ENCODE data around the gene KANK2.

Gene KANK2

GRCh38 chr19:11225815-11226214, 28.5 kb upstream of the KANK2 start:
- no peak for DNase-seq (ENCODE audit: low spot score)

GRCh38 chr19:11225172-11225571, 27.8 kb upstream of the KANK2 start:
- DNase-seq (ENCODE audit: low spot score), result no peak

DNA sequence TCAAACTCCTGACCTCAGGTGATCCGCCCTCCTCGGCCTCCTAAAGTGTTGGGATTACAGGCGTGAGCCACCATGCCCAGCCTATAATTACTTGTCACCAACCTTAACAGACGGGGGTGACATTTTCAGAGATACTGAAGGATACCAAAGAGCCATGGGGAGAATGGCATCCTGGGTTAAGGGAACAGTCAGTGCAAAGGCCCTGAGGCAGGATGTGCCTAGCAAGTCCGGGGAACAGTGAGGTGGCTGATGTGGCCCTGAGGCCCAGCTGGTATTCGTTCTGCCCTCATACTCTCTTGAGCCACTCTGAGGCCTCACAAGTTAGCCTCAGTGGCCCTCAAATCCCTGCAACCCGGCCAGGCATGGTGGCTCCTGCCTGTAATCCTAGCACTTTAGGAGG, 27.1 kb upstream of the KANK2 start:
- DNase-seq (ENCODE audit: low spot score), result no peak

DNA sequence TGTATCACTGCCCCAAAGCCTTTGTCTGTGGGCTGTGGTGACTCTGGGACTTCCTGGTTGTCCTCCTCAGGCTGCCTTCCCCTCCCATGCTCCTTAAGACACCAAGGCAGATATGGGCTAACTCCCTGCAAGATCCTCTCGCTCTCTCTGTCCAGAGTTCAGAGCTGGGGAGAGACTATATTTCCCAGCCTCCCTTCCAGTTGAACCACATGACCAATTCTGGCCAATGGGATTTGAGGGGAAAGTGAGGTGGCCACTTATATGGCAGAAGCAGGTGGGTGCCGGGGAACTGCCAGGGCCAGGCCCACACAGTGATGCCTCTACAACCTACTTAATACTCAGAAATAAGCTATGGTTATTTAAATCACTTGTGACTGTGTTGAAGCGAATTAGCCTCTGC, 25.9 kb upstream of the KANK2 start:
- DNase-seq (ENCODE audit: low spot score), result no peak

DNA sequence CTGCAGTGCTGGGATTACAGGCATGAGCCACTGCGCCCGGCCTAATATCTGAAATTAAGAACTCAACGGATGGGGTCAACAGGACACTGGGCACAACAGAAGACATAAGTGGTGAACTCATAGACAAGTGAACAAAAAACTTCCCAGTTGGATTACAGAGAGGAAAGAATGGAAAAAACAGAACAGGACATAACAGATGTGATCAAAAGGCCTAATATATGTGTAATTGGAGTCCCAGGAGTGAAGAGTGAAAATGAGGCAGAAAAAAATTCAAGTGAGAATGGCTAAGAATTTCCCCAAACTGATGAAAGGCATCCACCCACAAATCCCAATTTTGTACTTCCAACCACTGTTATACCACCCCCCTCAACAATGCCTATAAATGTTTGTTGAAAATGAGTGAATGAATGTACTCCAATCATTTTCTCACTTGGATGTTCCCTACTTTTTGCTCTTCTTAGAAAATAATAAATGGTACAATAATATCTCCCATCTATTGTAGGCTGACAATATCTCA, 23.8 kb upstream of the KANK2 start:
- no peak for DNase-seq (ENCODE audit: low spot score)

GRCh38 chr19:11214387-11214786, 17.0 kb upstream of the KANK2 start:
- no peak for DNase-seq (ENCODE audit: low spot score)

- no peak for DNase-seq (ENCODE audit: low spot score)
Observed at GRCh38 chr19:11210656-11210928, 13.2 kb upstream of the KANK2 start.

DNA sequence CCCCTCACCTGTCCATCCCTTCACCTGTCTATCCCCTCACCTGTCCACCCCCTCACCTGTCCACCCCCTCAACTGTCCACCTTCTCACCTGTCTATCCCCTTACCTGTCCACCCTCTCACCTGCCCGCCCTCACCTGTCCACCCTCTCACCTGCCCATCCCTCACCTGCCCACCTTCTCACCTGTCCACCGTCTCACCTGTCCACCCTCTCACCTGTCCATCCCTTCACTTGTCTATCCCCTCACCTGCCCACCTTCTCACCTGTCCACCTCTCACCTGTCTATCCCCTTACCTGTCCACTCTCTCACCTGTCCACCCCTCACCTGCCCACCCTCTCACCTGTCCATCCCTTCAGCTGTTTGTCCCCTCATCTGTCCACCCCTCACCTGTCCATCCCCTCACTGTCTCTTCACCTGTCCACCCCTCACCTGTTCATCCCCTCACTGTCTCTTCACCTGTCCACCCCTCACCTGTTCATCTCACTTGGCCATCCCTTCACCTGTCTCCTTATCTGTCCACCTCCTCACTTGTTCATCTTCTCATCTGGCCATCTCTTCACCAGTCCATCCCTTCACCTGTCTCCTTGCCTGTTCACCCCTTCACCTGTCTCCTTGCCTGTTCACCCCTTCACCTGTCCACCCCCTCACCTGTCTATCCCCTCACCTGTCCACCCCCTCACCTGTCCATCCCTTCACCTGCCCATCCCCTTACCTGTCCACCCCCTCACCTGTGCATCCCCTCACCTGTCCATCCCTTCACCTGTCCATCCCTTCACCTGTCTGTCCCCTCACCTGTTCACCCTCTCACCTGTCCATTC, 12.7 kb upstream of the KANK2 start:
- DNase-seq (ENCODE audit: low spot score), result no peak

DNA sequence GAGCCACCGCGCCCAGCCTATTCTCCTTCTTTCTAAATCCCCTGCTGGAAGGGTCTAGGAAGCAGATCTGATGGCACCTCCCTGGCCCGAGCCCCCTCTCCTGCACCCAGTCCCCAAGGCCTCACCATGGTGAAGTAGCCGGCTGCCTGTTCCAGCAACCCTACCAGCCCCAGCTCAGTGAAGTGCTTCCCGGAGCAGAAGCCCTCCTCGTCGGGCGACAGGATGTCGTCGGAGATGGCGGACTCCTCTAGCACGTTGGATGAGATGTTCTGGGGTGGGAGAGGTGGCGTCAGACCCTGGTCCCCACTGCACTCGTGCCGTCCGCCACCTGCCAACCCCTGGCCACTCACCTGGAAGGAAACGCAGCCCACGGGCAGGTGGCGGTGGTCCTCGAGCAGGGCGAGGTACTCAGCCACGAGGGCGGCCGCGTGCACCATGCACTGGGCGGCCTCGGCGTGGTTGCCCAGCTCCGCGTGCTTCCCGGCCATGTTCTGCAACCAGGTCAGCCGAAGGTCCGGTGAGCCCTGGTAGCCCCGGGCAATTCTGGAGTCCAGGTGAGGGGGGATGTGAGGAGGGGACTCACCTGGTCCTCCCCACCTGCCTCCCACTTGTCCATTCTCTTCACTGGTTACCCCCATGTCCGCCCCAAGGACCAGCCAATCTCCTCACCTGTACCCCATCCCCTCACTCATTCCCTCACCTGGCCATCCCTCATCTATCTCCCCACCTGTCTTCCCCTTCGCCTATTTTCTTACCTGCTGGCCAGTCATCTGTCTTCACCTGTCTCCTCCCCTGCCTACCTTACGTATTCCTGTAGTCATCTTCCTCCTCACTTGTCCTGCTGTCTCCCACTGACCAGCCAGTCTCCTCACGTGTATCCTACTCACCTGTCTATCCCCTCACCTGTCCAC, 11.5 kb upstream of the KANK2 start:
- no peak for DNase-seq (ENCODE audit: low spot score)

DNA sequence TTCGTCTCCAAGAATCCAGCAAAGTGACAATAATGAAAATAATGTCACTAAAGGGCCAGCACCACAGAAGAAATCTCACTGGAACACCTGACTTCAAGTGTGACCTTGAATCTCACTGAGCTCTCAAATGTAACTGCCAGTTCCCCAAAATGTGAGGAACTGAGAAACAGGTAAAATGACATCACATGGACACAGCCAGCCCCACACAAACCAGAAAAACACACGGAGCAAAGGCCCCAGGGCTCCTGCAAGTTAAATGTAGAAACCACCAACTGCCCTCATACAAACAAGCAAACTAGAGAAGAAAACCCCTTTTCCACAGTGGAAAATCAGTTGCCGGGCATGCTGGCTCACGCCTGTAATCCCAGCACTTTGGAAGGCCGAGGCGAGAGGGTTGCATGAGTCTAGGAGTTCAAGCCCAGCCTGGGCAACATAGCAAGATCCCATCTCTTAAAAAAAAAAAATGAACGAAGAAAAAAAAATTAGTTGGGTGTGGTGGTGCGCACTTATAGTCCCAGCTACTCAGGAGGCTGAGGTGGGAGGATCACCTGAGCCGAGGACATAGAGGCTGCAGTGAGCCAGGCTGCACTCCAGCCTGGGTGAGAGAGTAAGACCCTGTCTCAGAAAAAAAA, 8.7 kb upstream of the KANK2 start:
- DNase-seq (ENCODE audit: low spot score), result no peak

DNA sequence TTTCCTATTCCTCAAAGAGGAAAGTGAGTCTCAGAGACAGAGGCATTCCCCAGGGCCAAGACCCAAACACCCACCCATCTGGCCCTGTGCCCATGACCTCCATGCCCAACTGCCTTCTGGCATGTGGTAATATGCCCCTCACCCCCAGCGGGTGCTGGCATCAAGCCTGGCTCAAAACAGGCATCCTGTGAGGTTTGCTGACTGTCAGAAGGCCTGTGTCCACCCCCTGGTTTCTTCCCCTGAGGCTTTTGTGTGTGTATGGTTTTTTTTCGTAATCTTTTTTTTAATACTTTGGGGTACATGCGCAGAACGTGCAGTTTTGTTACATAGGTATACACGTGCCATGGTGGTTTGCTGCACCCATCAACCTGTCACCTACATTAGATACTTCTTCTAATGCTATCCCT, 7.6 kb upstream of the KANK2 start:
- no peak for DNase-seq (ENCODE audit: low spot score)

- DNase-seq (ENCODE audit: low spot score), result no peak
Observed at GRCh38 chr19:11204076-11204602, 6.8 kb upstream of the KANK2 start.

DNA sequence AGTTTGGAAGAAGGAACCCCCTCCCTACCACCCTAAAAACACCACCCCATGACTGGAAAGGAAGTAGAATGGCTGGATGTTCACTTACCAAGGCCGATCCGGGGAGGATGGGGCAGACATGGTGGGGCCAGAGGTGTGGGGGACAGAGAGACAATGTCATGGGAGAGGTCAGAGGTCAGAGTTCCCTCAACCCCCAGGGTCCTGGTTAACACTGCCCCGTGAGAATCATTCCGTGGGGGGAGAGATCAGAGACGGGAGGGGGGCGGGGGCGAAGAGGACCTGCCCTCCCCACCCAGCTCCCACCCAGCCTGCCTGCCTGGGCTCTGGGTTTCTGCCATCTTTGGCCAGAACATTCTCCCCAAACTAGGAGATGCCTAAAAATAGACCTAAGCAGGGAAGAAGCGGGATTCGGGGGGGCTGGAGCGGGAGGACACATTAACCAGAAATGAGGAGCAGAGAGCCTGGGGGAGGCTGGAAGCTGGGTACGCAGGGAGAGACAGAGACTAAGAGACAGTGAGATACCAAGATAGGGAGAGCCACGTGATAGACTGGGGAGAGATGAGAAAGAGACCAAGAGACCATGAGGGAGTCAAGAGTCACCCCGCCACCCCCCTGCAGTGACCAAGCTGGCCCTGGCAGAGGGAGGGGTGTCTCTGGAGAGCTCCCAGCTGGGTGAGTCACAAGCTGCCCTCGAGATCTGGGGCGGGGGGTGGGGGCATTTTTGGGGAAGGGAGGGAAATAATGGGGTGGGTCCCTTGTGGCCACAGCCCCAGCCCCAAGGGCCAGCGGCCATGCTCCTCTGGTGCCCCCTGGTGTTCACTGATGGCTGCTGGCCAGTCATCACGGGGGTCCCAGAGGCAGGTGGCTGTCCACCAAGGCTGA, 6.1 kb upstream of the KANK2 start:
- peak; percentile 87 for DNase-seq (ENCODE audit: low spot score)

DNA sequence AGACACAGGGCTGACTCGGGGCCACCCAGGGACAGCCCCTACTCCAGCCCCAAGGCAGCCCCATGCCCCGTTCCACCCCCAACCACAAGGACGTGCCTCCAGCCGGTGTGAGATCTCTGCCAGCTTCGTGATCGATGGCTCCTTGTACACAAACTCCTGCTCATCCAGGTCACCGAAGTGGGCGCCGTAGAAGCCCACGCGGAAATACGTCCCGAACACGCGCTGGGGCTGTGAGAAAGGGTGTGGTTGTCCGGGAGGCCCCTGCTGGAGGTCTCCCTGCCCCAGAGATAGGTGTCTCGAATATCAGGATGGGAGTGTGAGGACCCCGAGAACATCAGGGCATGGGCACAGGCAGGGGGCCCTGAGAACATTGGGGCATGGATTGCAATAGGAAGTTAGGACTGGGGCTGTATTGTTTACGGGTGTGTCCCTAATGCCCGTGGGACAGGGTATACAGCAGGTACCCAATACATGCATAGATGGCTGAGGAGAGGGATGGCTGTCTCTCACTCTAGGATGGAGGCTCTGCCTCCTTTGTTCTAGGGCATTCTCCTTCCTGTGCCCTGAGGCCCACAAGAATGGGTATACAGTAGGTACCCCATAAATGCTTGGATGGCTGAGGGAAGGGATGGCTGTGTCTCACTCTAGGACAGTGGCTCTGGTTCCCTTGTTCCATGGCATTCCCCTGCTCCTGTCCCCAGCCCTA, 5.3 kb upstream of the KANK2 start:
- no peak for DNase-seq (ENCODE audit: low spot score)

DNA sequence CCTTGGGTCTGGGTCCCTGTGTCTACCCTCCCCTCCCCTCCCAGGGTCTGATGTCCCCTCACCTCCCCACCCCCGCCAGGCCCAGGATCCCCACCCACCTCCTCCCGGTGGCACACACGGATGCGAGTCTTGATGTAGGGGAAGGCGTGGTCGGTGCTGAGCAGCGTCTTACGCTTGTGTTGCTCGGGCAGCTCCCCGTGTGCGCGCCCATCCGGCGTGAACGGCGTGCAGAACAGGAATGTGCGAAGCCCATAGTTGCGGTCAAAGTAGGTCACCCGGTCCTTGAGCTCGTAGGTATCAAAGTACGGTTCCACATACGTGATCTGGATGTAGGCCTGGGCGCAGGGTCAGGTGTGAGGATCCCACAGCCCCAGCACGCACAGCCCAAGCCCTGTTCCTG, 4.4 kb upstream of the KANK2 start:
- DNase-seq (ENCODE audit: low spot score), result no peak

GRCh38 chr19:11200931-11201330, 3.6 kb upstream of the KANK2 start:
- no peak for DNase-seq (ENCODE audit: low spot score)

- DNase-seq (ENCODE audit: low spot score), result no peak
Observed at GRCh38 chr19:11200015-11200574, 2.8 kb upstream of the KANK2 start.

DNA sequence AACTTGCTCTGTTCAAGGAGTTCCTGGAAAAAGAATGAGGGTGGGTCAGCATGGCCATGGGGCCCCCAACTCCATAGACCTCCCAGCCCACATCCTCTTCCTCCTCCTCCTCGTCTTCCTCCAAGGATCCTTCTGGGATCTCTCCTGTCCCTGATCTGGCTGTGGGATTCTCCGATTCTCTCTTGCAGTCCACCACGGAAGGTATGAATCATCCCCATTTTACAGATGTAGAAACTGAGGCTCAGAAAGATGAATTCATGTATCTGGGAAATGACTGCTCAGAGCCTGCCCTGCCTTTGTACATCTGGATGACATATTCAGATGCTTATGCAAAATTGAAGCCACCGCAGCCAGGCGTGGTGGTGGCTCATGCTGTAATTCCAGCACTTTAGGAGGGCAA, 2.2 kb upstream of the KANK2 start:
- no peak for DNase-seq (ENCODE audit: low spot score)

DNA sequence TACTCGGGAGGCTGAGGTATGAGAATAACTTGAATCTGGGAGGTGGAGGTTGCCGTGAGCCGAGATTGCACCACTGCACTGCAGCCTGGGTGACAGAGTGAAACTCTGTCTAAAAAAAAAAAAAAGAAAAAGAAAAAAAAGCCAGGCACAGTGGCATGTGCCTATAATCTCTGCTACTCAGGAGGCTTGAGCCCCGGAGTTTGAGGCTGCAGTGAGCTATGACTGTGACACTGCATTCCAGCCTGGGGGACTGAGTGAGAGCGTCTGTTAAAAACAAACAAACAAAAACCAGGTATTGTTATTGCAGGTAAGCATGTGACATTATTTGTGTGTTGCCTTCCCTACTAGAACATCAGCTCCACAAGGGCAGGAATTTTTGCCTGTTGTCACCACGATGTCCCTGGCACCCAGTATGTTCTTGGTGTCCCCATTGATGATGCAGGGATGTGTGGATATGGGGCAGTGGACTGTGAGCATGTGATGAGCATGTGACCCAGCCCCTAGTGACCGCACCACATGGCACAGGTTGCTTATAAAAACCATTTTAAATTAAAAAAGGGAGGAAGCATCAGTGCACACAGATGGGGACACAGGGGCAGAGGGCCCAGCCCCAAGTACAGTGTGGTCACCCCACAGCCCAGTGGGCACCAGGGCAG, 1.6 kb upstream of the KANK2 start:
- DNase-seq (ENCODE audit: low spot score), result no peak

- DNase-seq (ENCODE audit: low spot score), result no peak
Observed at GRCh38 chr19:11198175-11198534, 810 bp upstream of the KANK2 start.
